Neural progenitor cell (in vitro differentiated cells): ENCODE data around the gene RTRAF. TPM values are rescaled to one million over a fixed set of nuclear protein-coding genes. Genes with fewer than 3 reads are reported as not detected.

Source experiments
- DNase-seq: peaks from one replicate; pipeline ENCODE4 v3.0.0-alpha.2; 2016; ENCODE audit warnings: low spot score
- H2AFZ ChIP-seq: fragments of 200-600 bp; sonication (generic); replicated peaks from 2 replicates; pipeline ENCODE4 v1.6.1; 2016; ENCODE audit warnings: antibody characterized with exemption
- H3F3A ChIP-seq: fragments of 200-600 bp; sonication (generic); 2 replicates; pipeline ENCODE4 v1.6.1; 2016; ENCODE audit warnings: antibody characterized with exemption, low read depth
- H3K27ac ChIP-seq: fragments of 200-600 bp; sonication (generic); 2 replicates; pipeline ENCODE4 v1.5.1; 2016; ENCODE audit warnings: mild to moderate bottlenecking
- H3K27me3 ChIP-seq: fragments of 200-600 bp; sonication (generic); 2 replicates; pipeline ENCODE4 v1.6.1; 2016; ENCODE audit warnings: mild to moderate bottlenecking, moderate library complexity
- H3K36me3 ChIP-seq: fragments of 200-600 bp; sonication (generic); 2 replicates; pipeline ENCODE4 v1.5.1; 2016
- H3K4me1 ChIP-seq: fragments of 200-600 bp; sonication (generic); 2 replicates; pipeline ENCODE4 v1.6.1; 2016; ENCODE audit warnings: mixed run types
- H3K4me2 ChIP-seq: fragments of 200-600 bp; sonication (generic); 2 replicates; pipeline ENCODE4 v1.6.1; 2016
- H3K4me3 ChIP-seq: fragments of 200-600 bp; sonication (generic); 2 replicates; pipeline ENCODE4 v1.5.1; 2016
- H3K79me2 ChIP-seq: fragments of 200-600 bp; sonication (generic); 2 replicates; pipeline ENCODE4 v1.6.1; 2016; ENCODE audit warnings: low read depth
- H3K9ac ChIP-seq: fragments of 200-600 bp; sonication (generic); 2 replicates; pipeline ENCODE4 v1.6.1; 2016
- H3K9me3 ChIP-seq: fragments of 200-600 bp; sonication (generic); 2 replicates; pipeline ENCODE4 v1.5.1; 2016; ENCODE audit warnings: low read depth
- H4K20me1 ChIP-seq: fragments of 200-600 bp; sonication (generic); 2 replicates; pipeline ENCODE4 v1.6.1; 2016; ENCODE audit warnings: low read depth
- H3K27ac Mint-ChIP-seq: 3 replicates; pipeline ENCODE4 v1.8.0; 2021; ENCODE audit warnings: mixed read lengths
- H3K27me3 Mint-ChIP-seq: 2 replicates; pipeline ENCODE4 v1.8.0; 2022; ENCODE audit warnings: low read depth, mild to moderate bottlenecking, inconsistent platforms, moderate library complexity, mixed read lengths; ENCODE audit not compliant: insufficient read depth
- H3K36me3 Mint-ChIP-seq: 3 replicates; pipeline ENCODE4 v1.8.0; 2021; ENCODE audit warnings: mixed read lengths
- H3K4me1 Mint-ChIP-seq: 3 replicates; pipeline ENCODE4 v1.8.0; 2021; ENCODE audit warnings: mixed read lengths
- H3K4me3 Mint-ChIP-seq: 3 replicates; pipeline ENCODE4 v1.8.0; 2021; ENCODE audit warnings: mild to moderate bottlenecking, moderate library complexity, mixed read lengths
- H3K9me3 Mint-ChIP-seq: 3 replicates; pipeline ENCODE4 v1.8.0; 2020; ENCODE audit warnings: mixed read lengths
- EZH2 ChIP-seq: fragments of 200-600 bp; sonication (generic); IDR thresholded peaks from 2 replicates; pipeline ENCODE4 v1.6.1; 2017; ENCODE audit warnings: antibody characterized with exemption, mild to moderate bottlenecking, moderate library complexity
- EZH2phosphoT487 ChIP-seq: fragments of 200-600 bp; sonication (generic); IDR thresholded peaks from 2 replicates; pipeline ENCODE4 v1.6.1; 2017; ENCODE audit warnings: antibody characterized with exemption
- total RNA-seq: library from RNA; depleted of rRNA; stranded (reverse); fragments of >200 nt; gene quantifications from 2 replicates; pipeline ENCODE4 v1.2.3, GENCODE V29; 2015; ENCODE audit warnings: low replicate concordance
- TF ChIP-seq, protein P1 (sequence below): fragments of 200-600 bp; sonication (generic); IDR thresholded peaks from 2 replicates; pipeline ENCODE4 v1.5.1; 2017; ENCODE audit warnings: antibody characterized with exemption, mild to moderate bottlenecking

RTRAF gene
- total RNA-seq, 1 donor from 2014 or later, result 414 TPM

DNA sequence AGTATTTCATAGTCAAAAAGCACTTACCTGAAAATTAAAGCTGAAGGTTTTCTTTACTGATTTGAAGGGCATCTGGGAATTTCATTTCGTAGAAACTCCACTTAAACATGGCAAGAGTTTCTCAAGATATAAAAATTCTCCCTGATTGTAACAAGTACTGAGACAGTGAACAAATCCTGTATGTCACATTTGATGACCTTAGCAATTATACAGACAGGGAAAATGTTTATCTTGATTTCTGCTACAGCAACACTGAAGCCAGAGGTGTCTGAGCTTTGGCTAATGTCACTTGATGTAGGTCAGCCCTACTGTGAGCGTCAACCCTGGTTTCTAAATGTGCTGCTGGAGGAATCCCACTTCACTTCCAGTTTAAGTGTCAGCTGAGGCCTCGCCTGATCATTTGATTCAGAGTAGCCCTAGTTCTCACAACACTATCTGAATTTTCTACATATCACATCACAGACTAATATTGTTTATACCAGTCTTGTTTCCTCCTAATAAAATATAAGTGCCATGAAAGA, 20.9 kb downstream of the RTRAF start:
- Histone ChIP-seq H3K4me3 (no peak overlapping the region), H3K36me3 (no peaks in the 10 kb centered on the region), H3K79me2 (no peaks in the 10 kb centered on the region), H3K4me2 (no peak overlapping the region), H3K27ac (no peak overlapping the region), H3K9ac (no peak overlapping the region), H3K9me3 (no peaks in the 10 kb centered on the region), H3K27me3 (no peaks in the 10 kb centered on the region), H2AFZ (no peak overlapping the region), H3K4me1 (peaks cover 5% of the 10 kb centered on the region), H4K20me1 (peaks cover 6% of the 10 kb centered on the region), H3F3A (peaks cover 12% of the 10 kb centered on the region)
- DNase-seq, result no peak
- H3K4me3 Mint-ChIP-seq, result no peak overlapping the region
- peaks cover 2% of the 10 kb centered on the region for H3K27me3 Mint-ChIP-seq
- TF ChIP-seq EZH2 (no peak), EZH2phosphoT487 (no peak)
- TF ChIP-seq, protein P1, sequence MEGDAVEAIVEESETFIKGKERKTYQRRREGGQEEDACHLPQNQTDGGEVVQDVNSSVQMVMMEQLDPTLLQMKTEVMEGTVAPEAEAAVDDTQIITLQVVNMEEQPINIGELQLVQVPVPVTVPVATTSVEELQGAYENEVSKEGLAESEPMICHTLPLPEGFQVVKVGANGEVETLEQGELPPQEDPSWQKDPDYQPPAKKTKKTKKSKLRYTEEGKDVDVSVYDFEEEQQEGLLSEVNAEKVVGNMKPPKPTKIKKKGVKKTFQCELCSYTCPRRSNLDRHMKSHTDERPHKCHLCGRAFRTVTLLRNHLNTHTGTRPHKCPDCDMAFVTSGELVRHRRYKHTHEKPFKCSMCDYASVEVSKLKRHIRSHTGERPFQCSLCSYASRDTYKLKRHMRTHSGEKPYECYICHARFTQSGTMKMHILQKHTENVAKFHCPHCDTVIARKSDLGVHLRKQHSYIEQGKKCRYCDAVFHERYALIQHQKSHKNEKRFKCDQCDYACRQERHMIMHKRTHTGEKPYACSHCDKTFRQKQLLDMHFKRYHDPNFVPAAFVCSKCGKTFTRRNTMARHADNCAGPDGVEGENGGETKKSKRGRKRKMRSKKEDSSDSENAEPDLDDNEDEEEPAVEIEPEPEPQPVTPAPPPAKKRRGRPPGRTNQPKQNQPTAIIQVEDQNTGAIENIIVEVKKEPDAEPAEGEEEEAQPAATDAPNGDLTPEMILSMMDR, result no peak
- H3K4me1 Mint-ChIP-seq, result peaks cover 4% of the 10 kb centered on the region
- no peaks in the 10 kb centered on the region for H3K9me3 Mint-ChIP-seq
- H3K27ac Mint-ChIP-seq, result no peak overlapping the region
- H3K36me3 Mint-ChIP-seq, result peaks cover 29% of the 10 kb centered on the region

DNA sequence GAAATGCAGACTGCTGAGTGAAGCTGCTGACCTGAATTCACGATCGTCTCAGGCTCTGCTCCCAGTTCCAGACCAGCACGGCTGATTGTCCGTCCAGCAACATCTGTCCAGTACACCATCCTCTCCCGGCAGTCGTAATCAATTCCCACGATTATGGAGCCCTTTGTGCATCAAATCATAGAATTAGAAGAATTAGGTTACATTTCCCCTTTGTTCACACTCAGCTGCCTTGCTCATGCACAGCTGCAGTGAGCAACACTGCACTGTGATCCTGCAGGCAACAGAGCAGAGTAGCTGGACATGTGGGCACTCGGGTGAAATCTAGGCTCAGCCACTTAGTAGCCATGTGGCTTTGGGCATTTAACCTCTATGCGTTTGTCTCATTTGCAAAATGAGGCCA, 22.2 kb downstream of the RTRAF start:
- TF ChIP-seq EZH2 (no peak), EZH2phosphoT487 (no peak)
- TF ChIP-seq, protein P1, result no peak
- Histone ChIP-seq H3K4me2 (no peak overlapping the region), H3K27ac (peak overlapping the region; percentile 1), H3F3A (peaks cover 12% of the 10 kb centered on the region), H3K9ac (no peak overlapping the region), H3K27me3 (no peaks in the 10 kb centered on the region), H3K4me3 (no peak overlapping the region), H2AFZ (no peak overlapping the region), H3K4me1 (peaks cover 13% of the 10 kb centered on the region), H3K36me3 (no peaks in the 10 kb centered on the region), H3K9me3 (no peaks in the 10 kb centered on the region), H4K20me1 (peaks cover 6% of the 10 kb centered on the region), H3K79me2 (no peaks in the 10 kb centered on the region)
- Mint-ChIP-seq H3K36me3 (peaks cover 25% of the 10 kb centered on the region), H3K9me3 (no peaks in the 10 kb centered on the region), H3K27me3 (peaks cover 3% of the 10 kb centered on the region), H3K27ac (peak overlapping the region; percentile 25), H3K4me1 (peaks cover 11% of the 10 kb centered on the region), H3K4me3 (no peak overlapping the region)
- no peak for DNase-seq

DNA sequence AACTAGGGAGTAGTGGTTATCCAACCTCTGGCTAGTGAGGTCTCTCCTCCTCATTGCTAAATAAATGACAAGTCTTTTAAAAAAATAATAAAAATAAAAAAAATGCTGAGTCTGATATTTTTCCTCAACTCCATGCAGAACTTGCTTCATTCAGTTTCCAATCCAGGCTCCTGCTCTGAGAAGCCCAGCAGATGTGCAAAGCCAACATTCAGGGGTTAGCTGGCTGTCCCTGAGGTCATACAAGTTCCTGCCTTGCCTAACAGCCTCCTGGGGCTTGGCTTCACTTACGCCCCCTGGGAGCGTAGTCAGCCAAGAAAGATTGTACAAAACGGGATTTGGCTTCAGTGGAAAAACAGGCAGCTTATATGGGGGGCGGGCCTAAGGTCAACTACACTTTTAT, 23.3 kb downstream of the RTRAF start:
- Histone ChIP-seq H2AFZ (no peak overlapping the region), H3K9ac (no peak overlapping the region), H3F3A (peaks cover 12% of the 10 kb centered on the region), H4K20me1 (peaks cover 4% of the 10 kb centered on the region), H3K27ac (no peak overlapping the region), H3K4me1 (peaks cover 17% of the 10 kb centered on the region), H3K36me3 (no peaks in the 10 kb centered on the region), H3K79me2 (no peaks in the 10 kb centered on the region), H3K27me3 (no peaks in the 10 kb centered on the region), H3K4me2 (no peak overlapping the region), H3K9me3 (no peaks in the 10 kb centered on the region), H3K4me3 (no peak overlapping the region)
- H3K36me3 Mint-ChIP-seq, result peaks cover 24% of the 10 kb centered on the region
- H3K27ac Mint-ChIP-seq, result no peak overlapping the region
- TF ChIP-seq, protein P1, result no peak
- TF ChIP-seq EZH2phosphoT487 (no peak), EZH2 (no peak)
- no peaks in the 10 kb centered on the region for H3K9me3 Mint-ChIP-seq
- H3K4me1 Mint-ChIP-seq, result peaks cover 13% of the 10 kb centered on the region
- peaks cover 4% of the 10 kb centered on the region for H3K27me3 Mint-ChIP-seq
- no peak overlapping the region for H3K4me3 Mint-ChIP-seq
- no peak for DNase-seq
